CD4-positive, alpha-beta memory T cell (primary cell): ENCODE measurements around the gene BCKDK. TPM values are rescaled to one million over a fixed set of nuclear protein-coding genes. Genes with fewer than 3 reads are reported as not detected.

ENCODE experiments used
- CTCF ChIA-PET: fragments of 350-600 bp; sonication (Branson Sonifier 250); formaldehyde crosslinking; loops from one replicate; lab custom pipeline; 2021; ENCODE audit warnings: inconsistent platforms; ENCODE audit not compliant: partially characterized antibody; lab: Charles Lee
- POLR2A ChIA-PET: fragments of 350-600 bp; sonication (Branson Sonifier 250); formaldehyde crosslinking; loops from one replicate; lab custom pipeline; 2021; ENCODE audit not compliant: partially characterized antibody; lab: Charles Lee
- DNase-seq, 5 donors: peaks; one replicate each; pipeline versions ENCODE4 v3.0.0 to v3.0.0-alpha.2; 2020 to 2022; ENCODE audit warnings: mixed read lengths in 1 of 5
- H3K27ac ChIP-seq: one replicate; pipeline ENCODE4 v1.7.0; 2013; ENCODE audit warnings: low read depth, low read length
- H3K27me3 ChIP-seq: 2 replicates; pipeline ENCODE4 v1.7.0; 2013; ENCODE audit warnings: mild to moderate bottlenecking, low read length, moderate library complexity; ENCODE audit not compliant: insufficient read depth
- H3K36me3 ChIP-seq: 2 replicates; pipeline ENCODE4 v1.7.0; 2013; ENCODE audit warnings: mild to moderate bottlenecking, low read length, moderate library complexity; ENCODE audit not compliant: insufficient read depth
- H3K4me1 ChIP-seq: 2 replicates; pipeline ENCODE4 v1.7.0; 2013; ENCODE audit warnings: mild to moderate bottlenecking, low read length, moderate library complexity; ENCODE audit not compliant: insufficient read depth
- H3K4me3 ChIP-seq, 2 donors: one replicate each; pipeline ENCODE4 v1.7.0; 2013; ENCODE audit warnings: low read length in 2 of 2, mild to moderate bottlenecking in 1 of 2
- H3K9me3 ChIP-seq, 2 donors: one replicate each; pipeline ENCODE4 v1.7.0; 2013; ENCODE audit warnings: low read length in 2 of 2, control low read depth in 1 of 2; ENCODE audit not compliant: control insufficient read depth in 1 of 2
- H3K27ac Mint-ChIP-seq, 7 donors: one replicate each; pipeline ENCODE4 v1.8.0; 2020 to 2021; ENCODE audit warnings: mixed read lengths in 7 of 7, mild to moderate bottlenecking in 6 of 7, inconsistent platforms in 3 of 7, moderate library complexity in 3 of 7
- H3K27me3 Mint-ChIP-seq, 2 donors: one replicate each; pipeline ENCODE4 v1.8.0; 2020 to 2021; ENCODE audit warnings: mixed read lengths in 2 of 2
- H3K36me3 Mint-ChIP-seq, 2 donors: one replicate each; pipeline ENCODE4 v1.8.0; 2020 to 2021; ENCODE audit warnings: mixed read lengths in 2 of 2, inconsistent platforms in 1 of 2, mild to moderate bottlenecking in 1 of 2
- H3K4me1 Mint-ChIP-seq, 4 donors: one replicate each; pipeline ENCODE4 v1.8.0; 2020 to 2021; ENCODE audit warnings: mixed read lengths in 4 of 4, mild to moderate bottlenecking in 1 of 4
- H3K4me3 Mint-ChIP-seq, 8 donors: one replicate each; pipeline ENCODE4 v1.8.0; 2020 to 2021; ENCODE audit warnings: mixed read lengths in 8 of 8, mild to moderate bottlenecking in 7 of 8, moderate library complexity in 6 of 8, inconsistent platforms in 3 of 8
- H3K9me3 Mint-ChIP-seq, 8 donors: one replicate each; pipeline ENCODE4 v1.8.0; 2020 to 2021; ENCODE audit warnings: mixed read lengths in 8 of 8, mild to moderate bottlenecking in 5 of 8, inconsistent platforms in 3 of 8, moderate library complexity in 1 of 8
- intact Hi-C: fragments of 100-400 bp; cut with micrococcal nuclease; formaldehyde crosslinking; loops from one replicate; pipeline ENCODE4 v1.15.1; 2023
- polyA plus RNA-seq, 2 donors: library from polyadenylated mRNA; unstranded; fragments of 300-500 nt; fragmentation: Illumina TruSeq; gene quantifications; one replicate each; pipeline ENCODE4 v1.2.3, GENCODE V29; 2021
- total RNA-seq, 2 experiments: library from RNA; stranded (reverse); gene quantifications; one replicate each; pipeline ENCODE4 v1.2.3, GENCODE V29; 2021

Gene BCKDK
- total and polyA plus RNA-seq, 4 experiments from 2014 or later: 17.0 to 24.3 (median 21.7) TPM

- Mint-ChIP-seq H3K9me3 (peaks cover 0 to 2% (median 0%) of the 10 kb centered on the region in 8 donors), H3K4me3 (no peak overlapping the region), H3K36me3 (peaks cover 3 to 20% of the 10 kb centered on the region in 2 donors), H3K4me1 (peaks cover 7 to 19% (median 13%) of the 10 kb centered on the region in 4 donors), H3K27me3 (no peaks in the 10 kb centered on the region), H3K27ac (peak overlapping the region in 1 of 7 donors; percentile 42)
- Histone ChIP-seq H3K36me3 (peaks cover 6% of the 10 kb centered on the region), H3K9me3 (no peaks in the 10 kb centered on the region), H3K27me3 (no peaks in the 10 kb centered on the region), H3K27ac (no peak overlapping the region), H3K4me1 (peaks cover 16% of the 10 kb centered on the region), H3K4me3 (no peak overlapping the region)
- CTCF ChIA-PET: interaction anchor here (3.1 kb wide), 1 partner anchor 30 kb away, joined by 10 read pairs; no protein-coding TSS in a partner anchor
- intact Hi-C loops: no loop called here
- DNase-seq: no peak
- POLR2A ChIA-PET: interaction anchor here (0.8 to 0.9 kb wide), 2 partner anchors 30 to 68 kb away, joined by 3 to 4 read pairs; partner anchors contain the start of gene FUS
Measured at GRCh38 chr16:31111881-31112466, 3.8 kb downstream of the BCKDK start.

- no peak for DNase-seq
- Mint-ChIP-seq H3K27me3 (no peaks in the 10 kb centered on the region), H3K9me3 (peaks cover 0 to 2% (median 0%) of the 10 kb centered on the region in 8 donors), H3K36me3 (peaks cover 3 to 23% of the 10 kb centered on the region in 2 donors), H3K4me1 (peaks cover 4 to 20% (median 10%) of the 10 kb centered on the region in 4 donors), H3K4me3 (peak overlapping the region in 1 of 8 donors; percentile 6), H3K27ac (no peak overlapping the region)
- peaks cover 6% of the 10 kb centered on the region for H3K36me3 ChIP-seq
- POLR2A ChIA-PET: interaction anchor here (1.6 kb wide), 1 partner anchor 67 kb away, joined by 8 read pairs; the partner anchor contains the start of gene FUS
- no peak overlapping the region for H3K27ac ChIP-seq
- no peaks in the 10 kb centered on the region for H3K27me3 ChIP-seq
- no peaks in the 10 kb centered on the region for H3K9me3 ChIP-seq
- CTCF ChIA-PET: no interaction called here
- H3K4me3 ChIP-seq: no peak overlapping the region
- H3K4me1 ChIP-seq: peaks cover 12% of the 10 kb centered on the region
- intact Hi-C loops: no loop called here
Measured at GRCh38 chr16:31112711-31113110, 4.5 kb downstream of the BCKDK start.

GRCh38 chr16:31113121-31114120 is 5.2 kb downstream of the BCKDK start:
- H3K4me3 Mint-ChIP-seq: no peak overlapping the region
- ChIA-PET POLR2A (interaction anchor here (1.6 kb wide), 1 partner anchor 67 kb away, joined by 8 read pairs; the partner anchor contains the start of gene FUS), CTCF (interaction anchor here (0.6 to 1.5 kb wide), 2 partner anchors 29 to 45 kb away, joined by 3 to 4 read pairs; no protein-coding TSS in a partner anchor)
- no peaks in the 10 kb centered on the region for H3K27me3 Mint-ChIP-seq
- H3K4me3 ChIP-seq: no peak overlapping the region
- H3K27me3 ChIP-seq: no peaks in the 10 kb centered on the region
- peak overlapping the region in 3 of 7 donors; percentile 14 to 80 (median 22) for H3K27ac Mint-ChIP-seq
- peaks cover 13% of the 10 kb centered on the region for H3K4me1 ChIP-seq
- peaks cover 6 to 22% (median 12%) of the 10 kb centered on the region in 4 donors for H3K4me1 Mint-ChIP-seq
- peaks cover 0 to 2% (median 0%) of the 10 kb centered on the region in 8 donors for H3K9me3 Mint-ChIP-seq
- H3K27ac ChIP-seq: no peak overlapping the region
- peaks cover 3 to 28% of the 10 kb centered on the region in 2 donors for H3K36me3 Mint-ChIP-seq
- intact Hi-C loops: no loop called here
- H3K9me3 ChIP-seq: no peaks in the 10 kb centered on the region
- peaks cover 6% of the 10 kb centered on the region for H3K36me3 ChIP-seq
- no peak for DNase-seq

GRCh38 chr16:31114468-31114867 is 6.3 kb downstream of the BCKDK start:
- Mint-ChIP-seq H3K27me3 (no peaks in the 10 kb centered on the region), H3K36me3 (peaks cover 3 to 32% of the 10 kb centered on the region in 2 donors), H3K4me3 (peak overlapping the region in 1 of 8 donors; percentile 17), H3K27ac (no peak overlapping the region), H3K9me3 (peaks cover 0 to 2% (median 0%) of the 10 kb centered on the region in 8 donors), H3K4me1 (peaks cover 9 to 25% (median 15%) of the 10 kb centered on the region in 4 donors)
- Histone ChIP-seq H3K4me3 (no peak overlapping the region), H3K27me3 (no peaks in the 10 kb centered on the region), H3K4me1 (peaks cover 11% of the 10 kb centered on the region), H3K9me3 (no peaks in the 10 kb centered on the region), H3K27ac (no peak overlapping the region), H3K36me3 (peaks cover 16% of the 10 kb centered on the region)
- POLR2A ChIA-PET: interaction anchor here (1.6 kb wide), 1 partner anchor 66 kb away, joined by 8 read pairs; the partner anchor contains the start of gene FUS
- no peak for DNase-seq
- intact Hi-C loops: no loop called here
- CTCF ChIA-PET: interaction anchor here (0.8 to 1.5 kb wide), 2 partner anchors 15 to 28 kb away, joined by 3 to 4 read pairs; no protein-coding TSS in a partner anchor

DNA sequence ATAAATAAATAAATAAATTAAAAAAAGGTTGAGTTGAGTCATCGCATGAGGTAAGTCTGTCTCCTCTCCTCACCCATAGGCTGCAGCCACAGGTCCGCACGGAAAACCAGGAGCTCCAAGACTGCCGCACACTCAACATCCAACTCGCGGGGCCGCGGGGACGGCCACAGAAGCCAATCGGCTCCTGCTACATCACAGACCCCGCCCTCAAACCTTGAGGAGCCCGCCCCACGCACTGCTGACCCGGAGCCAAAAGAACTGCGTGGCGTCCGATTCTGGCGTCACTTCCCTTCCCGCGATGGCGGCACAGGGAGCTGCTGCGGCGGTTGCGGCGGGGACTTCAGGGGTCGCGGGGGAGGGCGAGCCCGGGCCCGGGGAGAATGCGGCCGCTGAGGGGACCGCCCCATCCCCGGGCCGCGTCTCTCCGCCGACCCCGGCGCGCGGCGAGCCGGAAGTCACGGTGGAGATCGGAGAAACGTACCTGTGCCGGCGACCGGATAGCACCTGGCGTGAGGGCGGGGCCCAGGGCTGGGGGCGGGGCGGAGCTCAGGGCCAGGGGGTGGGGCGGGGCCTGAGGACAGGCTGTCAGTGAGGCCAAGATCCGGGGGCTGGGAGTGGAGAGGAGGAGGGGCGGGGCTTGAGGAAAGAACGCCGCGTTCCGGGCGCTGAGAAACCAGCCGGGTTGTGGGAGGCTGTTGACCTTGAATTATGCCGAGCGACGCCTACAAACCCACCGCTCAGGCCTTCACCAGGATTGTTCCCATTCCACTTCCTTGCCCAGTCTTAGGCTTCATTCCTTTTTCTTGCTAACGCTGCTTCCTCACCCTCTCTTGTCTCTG is 9.4 kb downstream of the BCKDK start, which contains the start of gene KAT8:
KAT8 (plus strand) TSS at position 281 of the 839 bp plus-strand sequence; CDS start at position 299, 18 bp downstream.
- Histone ChIP-seq H3K4me1 (peaks cover 11% of the 10 kb centered on the region), H3K27me3 (no peaks in the 10 kb centered on the region), H3K4me3 (peak within 1 kb of the TSS; percentile 63 to 76), H3K27ac (peak within 1 kb of the TSS; percentile 89), H3K9me3 (no peaks in the 10 kb centered on the region), H3K36me3 (peaks cover 35% of the 10 kb centered on the region)
- POLR2A ChIA-PET: interaction anchor here (1.0 to 7.9 kb wide), 28 partner anchors 9 to 760 kb away, joined by 3 to 121 read pairs (median 6); partner anchors contain the start of genes ARMC5, BCKDK, FBXL19 and FUS
- CTCF ChIA-PET: interaction anchor here (1.0 to 8.2 kb wide), 6 partner anchors 22 to 133 kb away, joined by 3 to 56 read pairs (median 5); partner anchors contain the start of genes HSD3B7, PYCARD, ZNF646 and ZNF668
- peaks cover 9 to 19% (median 13%) of the 10 kb centered on the region in 4 donors for H3K4me1 Mint-ChIP-seq
- peak within 1 kb of the TSS; percentile 83 to 93 (median 89) for H3K4me3 Mint-ChIP-seq
- H3K36me3 Mint-ChIP-seq: peaks cover 17 to 38% of the 10 kb centered on the region in 2 donors
- intact Hi-C loops: loop anchor here (1.0 kb wide), 8 partner anchors 23 to 342 kb away; partner anchors contain the start of genes ARMC5, VKORC1, ZNF646 and ZNF668
- peak within 1 kb of the TSS; percentile 80 to 98 (median 95) for H3K27ac Mint-ChIP-seq
- DNase-seq: peak; percentile 98 to 99 (median 98)
- no peaks in the 10 kb centered on the region for H3K27me3 Mint-ChIP-seq
- H3K9me3 Mint-ChIP-seq: peaks cover 0 to 2% (median 0%) of the 10 kb centered on the region in 8 donors
